ENCODE measurements around the gene BCDIN3D. TPM values are rescaled to one million over a fixed set of nuclear protein-coding genes. Genes with fewer than 3 reads are reported as not detected.

The BCDIN3D gene
- total and polyA plus RNA-seq, 9 of the 15 experiments (the other 6 are each of a cell fraction or from before 2014, with no cell fraction given) = 3.7 to 6.9 (median 5.6) TPM

- TF ChIP-seq PKNOX1 (IDR thresholded peaks at IDR 0.05) = peak; percentile 97
- peak; percentile 74 for TF ChIP-seq L3MBTL2 (IDR thresholded peaks at IDR 0.05)
- 0 out of 2 replicates have a peak, but pooled peaks have one; percentile 31 for TF ChIP-seq BRD4 (IDR thresholded peaks at IDR 0.05)
- TF ChIP-seq ZNF311 (CRISPR knock-in tag; IDR thresholded peaks at IDR 0.05) = no peak
- peak; percentile 73 for TF ChIP-seq NFRKB (IDR thresholded peaks at IDR 0.05; ENCODE audit: low read depth)
- no peak for TF ChIP-seq BDP1 (IDR thresholded peaks at IDR 0.05; ENCODE audit: insufficient read depth, insufficient read length)
- TF ChIP-seq CREBBP (IDR thresholded peaks at IDR 0.05; ENCODE audit: low read depth, low read length) = no peak
- peak; percentile 79 for TF ChIP-seq TBP (optimal IDR thresholded peaks at IDR 0.05; ENCODE audit: low read depth, low read length)
- TF ChIP-seq ZBTB11 (CRISPR knock-in tag; IDR thresholded peaks at IDR 0.05) = peak; percentile 78 to 96 (median 83); a peak in 5 of 6 replicates
- no peak for TF ChIP-seq LEF1 (IDR thresholded peaks at IDR 0.05)
- peak in 1 of 2 experiments; percentile 64; a peak in 1 of 4 replicates for TF ChIP-seq ZNF639 (CRISPR knock-in tag; conservative IDR thresholded peaks at IDR 0.05 in 1 of 2, IDR thresholded peaks at IDR 0.05 in 1 of 2)
- peak; percentile 91 for TF ChIP-seq GABPB1 (CRISPR knock-in tag; IDR thresholded peaks at IDR 0.05)
- 0 out of 4 replicates have a peak, but pooled peaks of 1 of the 2 experiments have one; percentile 18 for TF ChIP-seq SRF (CRISPR knock-in tag; IDR thresholded peaks at IDR 0.05)
- TF ChIP-seq ARID4B (CRISPR knock-in tag; IDR thresholded peaks at IDR 0.05) = peak; percentile 79; the same call in 1 of the 2 replicates
- TF ChIP-seq PML (IDR thresholded peaks at IDR 0.05; ENCODE audit: low read length) = peak; percentile 51; the same call in 1 of the 2 replicates
These were observed at the start of gene BCDIN3D (continued) for GRCh38 chr12:49842519-49843352.
